GM19395 (cell line): ENCODE results near the gene MYL2.

Experiments
- ATAC-seq: cut with Tn5 transposase; IDR thresholded peaks from one replicate; pipeline ENCODE4 v1.9.1; 2021; ENCODE audit warnings: mild to moderate bottlenecking, moderate library complexity; ENCODE audit not compliant: unreplicated experiment

The MYL2 gene

GRCh38 chr12:110901401-110901800 is 19.0 kb downstream of the MYL2 start:
- ATAC-seq, result no peak

GRCh38 chr12:110896559-110896958 is 23.8 kb downstream of the MYL2 start:
- ATAC-seq, result no peak

GRCh38 chr12:110893956-110894355 is 26.4 kb downstream of the MYL2 start:
- ATAC-seq, result no peak

GRCh38 chr12:110889361-110889760 is 31.0 kb downstream of the MYL2 start:
- no peak for ATAC-seq

GRCh38 chr12:110888256-110888991 is 32.0 kb downstream of the MYL2 start:
- no peak for ATAC-seq

- ATAC-seq, result no peak
These were observed 35.1 kb downstream of the MYL2 start for GRCh38 chr12:110885152-110885840.

GRCh38 chr12:110883251-110883650 is 37.1 kb downstream of the MYL2 start:
- no peak for ATAC-seq

- no peak for ATAC-seq
These were observed 39.7 kb downstream of the MYL2 start for GRCh38 chr12:110880651-110881050.

- no peak for ATAC-seq
These were observed 45.6 kb downstream of the MYL2 start for GRCh38 chr12:110874781-110875180.

GRCh38 chr12:110874351-110874750 is 46.0 kb downstream of the MYL2 start:
- ATAC-seq, result no peak

GRCh38 chr12:110872100-110872499 is 48.3 kb downstream of the MYL2 start:
- ATAC-seq, result no peak

GRCh38 chr12:110869803-110870202 is 50.6 kb downstream of the MYL2 start:
- ATAC-seq, result no peak

GRCh38 chr12:110869026-110869425 is 51.4 kb downstream of the MYL2 start:
- no peak for ATAC-seq

GRCh38 chr12:110865521-110865920 is 54.9 kb downstream of the MYL2 start:
- ATAC-seq, result no peak

- ATAC-seq, result no peak
These were observed 57.2 kb downstream of the MYL2 start for GRCh38 chr12:110863161-110863560.

GRCh38 chr12:110862329-110862728 is 58.0 kb downstream of the MYL2 start:
- no peak for ATAC-seq

- no peak for ATAC-seq
These were observed 58.6 kb downstream of the MYL2 start for GRCh38 chr12:110861729-110862128.
